Measurements from ENCODE around the gene LPAR1. TPM values are rescaled to one million over a fixed set of nuclear protein-coding genes. Genes with fewer than 3 reads are reported as not detected.
"Not testable (repeated sequence)": the region's sequence is repeated elsewhere in the genome, so short reads cannot be mapped to it uniquely, and the experiment has no call there.

Gene LPAR1
- total and polyA plus RNA-seq, 2 donors: 8.4 to 9.3 TPM

DNA sequence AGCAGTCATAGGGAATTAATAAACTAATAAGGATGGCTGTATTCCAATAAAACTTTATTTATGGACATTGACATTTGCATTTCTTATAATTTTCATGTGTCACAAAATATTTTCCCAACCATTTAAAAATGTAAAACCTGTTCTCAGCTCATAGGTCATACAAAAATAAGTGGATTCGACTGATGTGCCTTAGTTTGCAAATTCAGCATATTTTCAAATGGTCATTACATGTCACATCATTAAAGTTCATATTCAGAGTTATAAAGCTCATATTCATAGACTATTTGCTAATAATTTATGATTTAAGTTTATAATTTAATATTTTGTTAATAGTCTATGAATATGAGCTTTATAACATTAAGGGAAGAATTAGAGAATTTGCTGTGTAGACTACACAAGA, 166.5 kb downstream of the LPAR1 start:
- Histone ChIP-seq H3K27me3 (ENCODE audit: control insufficient read depth in 2 of 2, insufficient read depth in 1 of 2, low read length in 1 of 2) (no peaks in the 10 kb centered on the region), H3K9me3 (ENCODE audit: control insufficient read depth in 2 of 2, insufficient read depth in 1 of 2, low read length in 1 of 2) (no peaks in the 10 kb centered on the region), H3K27ac (ENCODE audit: low read depth in 1 of 2, low read length in 1 of 2) (no peak overlapping the region), H3K4me1 (ENCODE audit: control insufficient read depth in 2 of 2, insufficient read depth in 2 of 2, low read length in 2 of 2) (no peaks in the 10 kb centered on the region), H3K36me3 (ENCODE audit: control insufficient read depth in 2 of 2, insufficient read depth in 2 of 2, low read length in 1 of 2) (no peaks in the 10 kb centered on the region), H3K4me3 (ENCODE audit: low read length in 2 of 2) (no peak overlapping the region)
- no peak for DNase-seq (ENCODE audit: low read depth in 6 of 9, low spot score in 9 of 9)
- WGBS: 94% methylated on average over 1 of the region's 1 CpG

GRCh38 chr9:110869931-110870330, 168.3 kb downstream of the LPAR1 start:
- 71% methylated on average over 1 of the region's 1 CpG for WGBS
- DNase-seq (ENCODE audit: low read depth in 6 of 9, low spot score in 9 of 9): no peak
- H3K27ac ChIP-seq (ENCODE audit: low read depth in 1 of 2, low read length in 1 of 2): no peak overlapping the region
- no peaks in the 10 kb centered on the region for H3K4me1 ChIP-seq (ENCODE audit: control insufficient read depth in 2 of 2, insufficient read depth in 2 of 2, low read length in 2 of 2)
- no peaks in the 10 kb centered on the region for H3K27me3 ChIP-seq (ENCODE audit: control insufficient read depth in 2 of 2, insufficient read depth in 1 of 2, low read length in 1 of 2)
- no peaks in the 10 kb centered on the region for H3K36me3 ChIP-seq (ENCODE audit: control insufficient read depth in 2 of 2, insufficient read depth in 2 of 2, low read length in 1 of 2)
- no peak overlapping the region for H3K4me3 ChIP-seq (ENCODE audit: low read length in 2 of 2)
- no peaks in the 10 kb centered on the region for H3K9me3 ChIP-seq (ENCODE audit: control insufficient read depth in 2 of 2, insufficient read depth in 1 of 2, low read length in 1 of 2)

- no peaks in the 10 kb centered on the region for H3K27me3 ChIP-seq (ENCODE audit: control insufficient read depth in 2 of 2, insufficient read depth in 1 of 2, low read length in 1 of 2)
- WGBS: 96% methylated on average over 2 of the region's 2 CpGs
- peaks cover 0 to 13% of the 10 kb centered on the region in 2 donors for H3K9me3 ChIP-seq (ENCODE audit: control insufficient read depth in 2 of 2, insufficient read depth in 1 of 2, low read length in 1 of 2)
- H3K4me1 ChIP-seq (ENCODE audit: control insufficient read depth in 2 of 2, insufficient read depth in 2 of 2, low read length in 2 of 2): no peaks in the 10 kb centered on the region
- no peaks in the 10 kb centered on the region for H3K36me3 ChIP-seq (ENCODE audit: control insufficient read depth in 2 of 2, insufficient read depth in 2 of 2, low read length in 1 of 2)
- DNase-seq (ENCODE audit: low read depth in 6 of 9, low spot score in 9 of 9): no peak
- no peak overlapping the region for H3K27ac ChIP-seq (ENCODE audit: low read depth in 1 of 2, low read length in 1 of 2)
- H3K4me3 ChIP-seq (ENCODE audit: low read length in 2 of 2): no peak overlapping the region
Measured at GRCh38 chr9:110864011-110864410, 174.3 kb downstream of the LPAR1 start.

GRCh38 chr9:110861370-110862110, 176.7 kb downstream of the LPAR1 start:
- H3K27me3 ChIP-seq (ENCODE audit: control insufficient read depth in 2 of 2, insufficient read depth in 1 of 2, low read length in 1 of 2); H3K4me1 ChIP-seq (ENCODE audit: control insufficient read depth in 2 of 2, insufficient read depth in 2 of 2, low read length in 2 of 2); H3K36me3 ChIP-seq (ENCODE audit: control insufficient read depth in 2 of 2, insufficient read depth in 2 of 2, low read length in 1 of 2); H3K27ac ChIP-seq (ENCODE audit: low read depth in 1 of 2, low read length in 1 of 2); H3K4me3 ChIP-seq (ENCODE audit: low read length in 2 of 2); DNase-seq (ENCODE audit: low read depth in 6 of 9, low spot score in 9 of 9): not testable (repeated sequence)
- H3K9me3 ChIP-seq (ENCODE audit: control insufficient read depth in 2 of 2, insufficient read depth in 1 of 2, low read length in 1 of 2): peaks cover 0 to 13% of the 10 kb centered on the region in 2 donors
- WGBS: 96% methylated on average over 4 of the region's 4 CpGs

DNA sequence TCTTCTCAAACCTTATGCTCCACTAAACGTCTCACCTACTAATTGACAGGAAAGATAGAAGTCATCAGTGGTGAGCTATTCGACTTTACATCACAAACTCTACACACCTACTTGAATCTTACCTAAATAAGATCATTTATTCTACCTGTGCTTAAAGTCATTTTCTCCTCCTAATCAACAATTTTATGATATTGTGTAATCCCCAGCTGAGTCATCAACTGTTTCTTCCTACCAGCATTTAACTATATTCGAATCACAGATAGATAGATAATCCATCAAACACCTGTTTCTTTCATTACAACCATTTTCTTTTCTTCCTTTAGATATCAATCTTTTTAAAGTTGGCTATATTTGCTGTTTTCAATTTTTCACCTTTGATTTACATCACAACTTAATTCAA, 181.5 kb downstream of the LPAR1 start:
- H3K4me3 ChIP-seq (ENCODE audit: low read length in 2 of 2): no peak overlapping the region
- H3K27ac ChIP-seq (ENCODE audit: low read depth in 1 of 2, low read length in 1 of 2): no peak overlapping the region
- H3K27me3 ChIP-seq (ENCODE audit: control insufficient read depth in 2 of 2, insufficient read depth in 1 of 2, low read length in 1 of 2): no peaks in the 10 kb centered on the region
- WGBS: 93% methylated on average over 3 of the region's 3 CpGs
- no peak for DNase-seq (ENCODE audit: low read depth in 6 of 9, low spot score in 9 of 9)
- no peaks in the 10 kb centered on the region for H3K4me1 ChIP-seq (ENCODE audit: control insufficient read depth in 2 of 2, insufficient read depth in 2 of 2, low read length in 2 of 2)
- H3K9me3 ChIP-seq (ENCODE audit: control insufficient read depth in 2 of 2, insufficient read depth in 1 of 2, low read length in 1 of 2): peaks cover 0 to 10% of the 10 kb centered on the region in 2 donors
- H3K36me3 ChIP-seq (ENCODE audit: control insufficient read depth in 2 of 2, insufficient read depth in 2 of 2, low read length in 1 of 2): no peaks in the 10 kb centered on the region

DNA sequence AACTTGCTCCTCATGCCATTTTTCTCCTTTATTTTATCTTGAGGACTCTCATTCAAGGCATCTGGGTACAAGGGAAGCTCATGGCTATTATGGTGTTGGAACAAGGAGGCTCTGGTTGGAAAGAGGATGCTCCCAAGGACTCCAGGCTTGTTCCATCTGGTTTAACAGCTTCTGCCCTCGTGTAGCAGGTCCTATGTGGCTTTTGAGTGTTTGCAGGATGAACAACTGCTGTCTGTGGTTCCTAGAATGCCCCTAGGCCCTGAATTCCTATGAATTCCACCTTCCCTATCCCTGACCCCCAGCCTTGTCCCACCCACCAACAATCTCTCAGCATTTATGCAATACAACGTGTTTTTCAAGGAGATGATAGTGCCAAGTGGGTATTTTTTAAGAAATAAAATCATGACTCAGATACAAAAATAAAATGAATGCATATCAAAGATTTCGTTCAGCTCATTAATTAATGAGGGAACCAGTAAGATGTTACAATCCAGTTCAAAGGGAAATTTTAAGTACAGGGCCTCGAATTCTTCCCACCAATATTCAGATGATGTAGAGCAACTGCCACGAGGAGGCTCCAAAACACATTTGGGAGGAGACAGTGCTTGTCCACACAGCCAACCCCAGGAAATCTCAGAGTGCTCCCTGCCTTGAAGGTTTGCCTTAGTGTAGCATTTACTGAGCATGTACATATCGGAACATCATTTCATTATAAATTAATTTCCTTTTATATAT, 187.7 kb downstream of the LPAR1 start:
- 92% methylated on average over 6 of the region's 6 CpGs for WGBS
- Histone ChIP-seq H3K4me1 (ENCODE audit: control insufficient read depth in 2 of 2, insufficient read depth in 2 of 2, low read length in 2 of 2) (no peaks in the 10 kb centered on the region), H3K27ac (ENCODE audit: low read depth in 1 of 2, low read length in 1 of 2) (no peak overlapping the region), H3K4me3 (ENCODE audit: low read length in 2 of 2) (no peak overlapping the region), H3K9me3 (ENCODE audit: control insufficient read depth in 2 of 2, insufficient read depth in 1 of 2, low read length in 1 of 2) (no peaks in the 10 kb centered on the region), H3K36me3 (ENCODE audit: control insufficient read depth in 2 of 2, insufficient read depth in 2 of 2, low read length in 1 of 2) (no peaks in the 10 kb centered on the region), H3K27me3 (ENCODE audit: control insufficient read depth in 2 of 2, insufficient read depth in 1 of 2, low read length in 1 of 2) (no peaks in the 10 kb centered on the region)
- DNase-seq (ENCODE audit: low read depth in 6 of 9, low spot score in 9 of 9): no peak

DNA sequence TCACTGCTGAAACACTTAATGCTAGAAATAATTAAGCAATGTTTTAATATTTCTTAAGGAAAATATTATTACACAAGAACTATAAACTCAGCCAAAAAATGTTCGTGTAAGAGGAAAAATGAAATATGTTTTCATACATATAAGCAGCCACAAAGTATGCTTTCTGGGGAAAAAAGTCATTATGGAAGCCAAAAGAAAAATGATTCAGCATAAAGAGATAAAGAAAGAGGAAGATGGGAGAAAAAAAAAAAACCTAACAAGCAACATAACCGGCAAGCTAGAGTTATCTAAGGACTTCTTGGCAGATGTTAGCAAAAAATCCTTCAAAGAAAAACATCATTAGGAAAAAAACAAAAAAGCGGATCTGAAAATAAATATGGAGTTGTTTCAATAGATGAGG, 190.6 kb downstream of the LPAR1 start:
- Histone ChIP-seq H3K9me3 (ENCODE audit: control insufficient read depth in 2 of 2, insufficient read depth in 1 of 2, low read length in 1 of 2) (no peaks in the 10 kb centered on the region), H3K27me3 (ENCODE audit: control insufficient read depth in 2 of 2, insufficient read depth in 1 of 2, low read length in 1 of 2) (no peaks in the 10 kb centered on the region), H3K4me3 (ENCODE audit: low read length in 2 of 2) (no peak overlapping the region), H3K4me1 (ENCODE audit: control insufficient read depth in 2 of 2, insufficient read depth in 2 of 2, low read length in 2 of 2) (no peaks in the 10 kb centered on the region), H3K27ac (ENCODE audit: low read depth in 1 of 2, low read length in 1 of 2) (no peak overlapping the region), H3K36me3 (ENCODE audit: control insufficient read depth in 2 of 2, insufficient read depth in 2 of 2, low read length in 1 of 2) (no peaks in the 10 kb centered on the region)
- DNase-seq (ENCODE audit: low read depth in 6 of 9, low spot score in 9 of 9): no peak
- WGBS: 39% methylated on average over 3 of the region's 3 CpGs

GRCh38 chr9:110846215-110846614, 192.1 kb downstream of the LPAR1 start:
- H3K27ac ChIP-seq (ENCODE audit: low read depth in 1 of 2, low read length in 1 of 2): no peak overlapping the region
- WGBS: 96% methylated on average over 2 of the region's 2 CpGs
- no peaks in the 10 kb centered on the region for H3K27me3 ChIP-seq (ENCODE audit: control insufficient read depth in 2 of 2, insufficient read depth in 1 of 2, low read length in 1 of 2)
- H3K36me3 ChIP-seq (ENCODE audit: control insufficient read depth in 2 of 2, insufficient read depth in 2 of 2, low read length in 1 of 2): no peaks in the 10 kb centered on the region
- no peak overlapping the region for H3K4me3 ChIP-seq (ENCODE audit: low read length in 2 of 2)
- DNase-seq (ENCODE audit: low read depth in 6 of 9, low spot score in 9 of 9): no peak
- H3K4me1 ChIP-seq (ENCODE audit: control insufficient read depth in 2 of 2, insufficient read depth in 2 of 2, low read length in 2 of 2): no peaks in the 10 kb centered on the region
- H3K9me3 ChIP-seq (ENCODE audit: control insufficient read depth in 2 of 2, insufficient read depth in 1 of 2, low read length in 1 of 2): no peaks in the 10 kb centered on the region

- Histone ChIP-seq H3K4me3 (ENCODE audit: low read length in 2 of 2) (no peak overlapping the region), H3K4me1 (ENCODE audit: control insufficient read depth in 2 of 2, insufficient read depth in 2 of 2, low read length in 2 of 2) (no peaks in the 10 kb centered on the region), H3K27ac (ENCODE audit: low read depth in 1 of 2, low read length in 1 of 2) (no peak overlapping the region), H3K9me3 (ENCODE audit: control insufficient read depth in 2 of 2, insufficient read depth in 1 of 2, low read length in 1 of 2) (no peaks in the 10 kb centered on the region), H3K27me3 (ENCODE audit: control insufficient read depth in 2 of 2, insufficient read depth in 1 of 2, low read length in 1 of 2) (no peaks in the 10 kb centered on the region), H3K36me3 (ENCODE audit: control insufficient read depth in 2 of 2, insufficient read depth in 2 of 2, low read length in 1 of 2) (no peaks in the 10 kb centered on the region)
- 96% methylated on average over 1 of the region's 1 CpG for whole genome bisulfite sequencing
- DNase-seq (ENCODE audit: low read depth in 6 of 9, low spot score in 9 of 9): peak in 1 of 9 donors; percentile 3
Measured at GRCh38 chr9:110844121-110844520, 194.1 kb downstream of the LPAR1 start.
